Measurements from ENCODE around the gene PDZD2.
"Not testable (repeated sequence)": the region's sequence is repeated elsewhere in the genome, so short reads cannot be mapped to it uniquely, and the experiment has no call there.

PDZD2 gene

GRCh38 chr5:31987985-31988710 is 349.2 kb downstream of the PDZD2 start:
- DNase-seq = no peak
- intact Hi-C loops (cut with DNase I) = no loop called here

GRCh38 chr5:31990081-31990650 is 351.2 kb downstream of the PDZD2 start:
- intact Hi-C loops (cut with DNase I) = no loop called here

GRCh38 chr5:31990701-31991110 is 351.8 kb downstream of the PDZD2 start:
- intact Hi-C loops (cut with DNase I) = no loop called here
- DNase-seq = no peak

More at GRCh38 chr5:31990081-31990650, 351.2 kb downstream of the PDZD2 start:
- no peak for DNase-seq

- intact Hi-C loops (cut with DNase I) = no loop called here
- no peak for DNase-seq
These were observed 353.4 kb downstream of the PDZD2 start for GRCh38 chr5:31992377-31992776.

GRCh38 chr5:31993165-31993961 is 354.4 kb downstream of the PDZD2 start:
- intact Hi-C loops (cut with DNase I) = no loop called here
- DNase-seq = no peak

GRCh38 chr5:31995006-31995405 is 356.1 kb downstream of the PDZD2 start:
- no peak for DNase-seq
- intact Hi-C loops (cut with DNase I) = no loop called here

- intact Hi-C loops (cut with DNase I) = no loop called here
- DNase-seq = no peak
These were observed 356.8 kb downstream of the PDZD2 start for GRCh38 chr5:31995714-31996113.

- intact Hi-C loops (cut with DNase I) = no loop called here
- DNase-seq = no peak
These were observed 358.0 kb downstream of the PDZD2 start for GRCh38 chr5:31996909-31997308.

- intact Hi-C loops (cut with DNase I) = no loop called here
- DNase-seq = no peak
These were observed 360.5 kb downstream of the PDZD2 start for GRCh38 chr5:31999470-31999869.

- no peak for DNase-seq
- intact Hi-C loops (cut with DNase I) = no loop called here
These were observed 361.8 kb downstream of the PDZD2 start for GRCh38 chr5:32000731-32001130.

GRCh38 chr5:32001284-32001683 is 362.4 kb downstream of the PDZD2 start:
- no peak for DNase-seq
- intact Hi-C loops (cut with DNase I) = no loop called here

GRCh38 chr5:32001707-32002106 is 362.8 kb downstream of the PDZD2 start:
- intact Hi-C loops (cut with DNase I) = no loop called here
- DNase-seq = peak in 1 of 10 donors; percentile 3

GRCh38 chr5:32002755-32003154 is 363.8 kb downstream of the PDZD2 start:
- intact Hi-C loops (cut with DNase I) = no loop called here

GRCh38 chr5:32003981-32004380 is 365.1 kb downstream of the PDZD2 start:
- DNase-seq = peak in 1 of 10 donors; percentile 15
- intact Hi-C loops (cut with DNase I) = no loop called here

More at GRCh38 chr5:32002755-32003154, 363.8 kb downstream of the PDZD2 start:
- peak in 1 of 10 donors; percentile 9 for DNase-seq

GRCh38 chr5:32004404-32004803 is 365.5 kb downstream of the PDZD2 start:
- intact Hi-C loops (cut with DNase I) = no loop called here

GRCh38 chr5:32008746-32009145 is 369.8 kb downstream of the PDZD2 start:
- intact Hi-C loops (cut with DNase I) = no loop called here
- DNase-seq = peak in 1 of 10 donors; percentile 59

More at GRCh38 chr5:32004404-32004803, 365.5 kb downstream of the PDZD2 start:
- peak in 1 of 10 donors; percentile 5 for DNase-seq

- DNase-seq = peak in 7 of 10 donors; percentile 20 to 91 (median 55)
- intact Hi-C loops (cut with DNase I) = no loop called here
These were observed 374.7 kb downstream of the PDZD2 start for GRCh38 chr5:32013658-32014057.

GRCh38 chr5:32014096-32014745 is 375.3 kb downstream of the PDZD2 start:
- peak in 1 of 10 donors; percentile 9 for DNase-seq
- intact Hi-C loops (cut with DNase I) = no loop called here

GRCh38 chr5:32015262-32015661 is 376.3 kb downstream of the PDZD2 start:
- intact Hi-C loops (cut with DNase I) = not testable (repeated sequence)

GRCh38 chr5:32017692-32018367 is 378.9 kb downstream of the PDZD2 start:
- intact Hi-C loops (cut with DNase I) = no loop called here
- peak in 3 of 10 donors; percentile 6 to 72 (median 31) for DNase-seq

More at GRCh38 chr5:32015262-32015661, 376.3 kb downstream of the PDZD2 start:
- peak in 1 of 10 donors; percentile 20 for DNase-seq

Measured in posterior cingulate gyrus (tissue), 11 donors.